ENCODE data around the gene OR10J5.
"Not testable (repeated sequence)": the region's sequence is repeated elsewhere in the genome, so short reads cannot be mapped to it uniquely, and the experiment has no call there.

Gene OR10J5, protein sequence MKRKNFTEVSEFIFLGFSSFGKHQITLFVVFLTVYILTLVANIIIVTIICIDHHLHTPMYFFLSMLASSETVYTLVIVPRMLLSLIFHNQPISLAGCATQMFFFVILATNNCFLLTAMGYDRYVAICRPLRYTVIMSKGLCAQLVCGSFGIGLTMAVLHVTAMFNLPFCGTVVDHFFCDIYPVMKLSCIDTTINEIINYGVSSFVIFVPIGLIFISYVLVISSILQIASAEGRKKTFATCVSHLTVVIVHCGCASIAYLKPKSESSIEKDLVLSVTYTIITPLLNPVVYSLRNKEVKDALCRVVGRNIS

DNA sequence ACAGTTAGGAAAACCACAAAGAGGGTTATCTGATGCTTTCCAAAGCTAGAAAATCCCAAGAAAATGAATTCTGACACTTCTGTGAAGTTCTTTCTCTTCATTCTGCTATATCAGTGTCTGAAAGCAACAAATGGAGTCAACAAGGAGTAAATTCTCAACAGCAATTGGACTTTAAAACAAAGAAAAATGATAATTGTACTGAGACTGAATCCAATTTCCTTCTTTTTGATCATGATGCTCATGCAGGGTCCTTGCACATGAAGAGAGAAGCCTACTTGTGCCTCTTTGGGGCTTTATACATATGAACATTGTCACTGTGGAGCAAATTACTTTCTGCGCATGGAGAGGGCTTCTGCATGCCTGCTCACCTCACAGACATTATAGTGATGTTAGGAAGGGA, at the start of gene OR10J5:
TSS of gene OR10J5 (minus strand) at position 101 of the 400 bp plus-strand sequence. CDS start at position 101, 0 bp downstream.
- no peak for DNase-seq

DNA sequence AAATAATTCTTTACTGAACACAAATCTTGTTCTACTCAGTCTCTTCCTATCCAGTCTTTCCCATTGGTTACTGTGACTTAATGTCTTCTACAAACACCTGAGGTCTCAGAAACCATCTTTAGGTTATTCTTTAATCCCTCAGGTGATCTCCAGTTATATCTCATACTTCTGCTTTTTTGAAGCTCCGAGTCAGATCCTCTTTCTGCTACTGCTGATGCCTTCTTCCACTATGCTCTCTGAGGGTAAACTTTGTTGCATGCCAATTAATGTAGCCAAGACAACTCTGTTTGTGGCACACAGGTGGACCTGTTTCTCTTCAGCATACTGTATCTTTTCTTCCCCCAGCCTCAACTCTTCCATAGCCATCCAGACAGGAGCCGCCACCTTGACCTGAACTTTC, 48.7 kb upstream of the OR10J5 start:
- DNase-seq, result no peak

DNA sequence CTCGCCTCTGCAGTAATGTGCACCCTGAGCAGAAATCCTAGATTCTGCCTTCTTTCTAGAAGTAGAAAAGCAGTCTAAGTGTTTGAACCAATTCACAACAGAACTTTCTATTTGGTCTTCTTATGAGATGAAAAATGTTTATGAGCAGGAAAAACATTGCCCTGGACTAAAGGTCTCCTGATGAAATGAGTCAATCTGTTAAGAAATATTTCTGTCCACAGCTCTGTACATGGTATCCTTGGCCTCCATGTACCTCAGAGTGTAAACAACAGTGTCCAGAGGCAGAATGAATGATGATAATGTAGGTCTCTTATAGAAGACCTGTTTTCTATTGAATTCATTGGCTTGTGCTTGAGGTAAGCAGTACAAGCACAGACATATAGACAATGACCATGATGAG, 45.6 kb upstream of the OR10J5 start:
- no peak for DNase-seq

DNA sequence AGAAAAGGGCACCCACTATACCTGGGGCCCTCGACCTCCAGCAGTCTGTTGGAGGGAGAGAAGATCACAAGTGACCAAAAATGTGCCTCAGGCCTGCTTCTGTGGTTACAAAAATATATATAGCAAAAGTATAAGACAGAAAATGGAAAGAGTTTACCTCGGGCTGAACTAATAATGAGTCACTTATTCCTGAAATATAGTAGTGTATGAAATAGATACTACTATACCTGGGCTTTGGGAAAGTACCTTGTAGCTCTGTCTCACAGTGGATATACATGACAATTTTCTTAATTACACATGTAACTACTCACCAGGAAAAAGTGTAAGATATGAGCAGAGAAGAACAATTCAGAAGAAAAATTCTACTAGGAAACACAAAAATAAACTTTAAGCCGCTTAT, 44.5 kb upstream of the OR10J5 start:
- DNase-seq, result no peak

DNA sequence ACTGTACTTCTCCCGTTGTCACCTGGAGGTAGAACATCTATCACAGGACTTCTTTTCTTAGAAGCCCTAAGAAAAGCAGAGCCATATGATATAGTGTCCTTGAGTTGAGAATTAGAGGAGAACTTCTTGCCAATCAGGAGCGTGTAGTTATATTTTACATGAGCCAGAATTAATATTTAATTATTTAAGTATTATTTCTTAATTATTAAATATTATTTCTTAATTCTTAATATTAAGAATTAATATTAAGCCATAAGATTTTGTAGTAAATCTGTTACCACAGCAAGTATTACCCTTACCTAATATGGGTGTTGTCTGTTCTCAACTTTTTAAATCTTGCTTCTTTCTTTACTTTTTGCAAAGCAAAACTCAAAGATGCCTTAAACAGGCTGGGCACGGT, 41.6 kb upstream of the OR10J5 start:
- DNase-seq, result no peak

DNA sequence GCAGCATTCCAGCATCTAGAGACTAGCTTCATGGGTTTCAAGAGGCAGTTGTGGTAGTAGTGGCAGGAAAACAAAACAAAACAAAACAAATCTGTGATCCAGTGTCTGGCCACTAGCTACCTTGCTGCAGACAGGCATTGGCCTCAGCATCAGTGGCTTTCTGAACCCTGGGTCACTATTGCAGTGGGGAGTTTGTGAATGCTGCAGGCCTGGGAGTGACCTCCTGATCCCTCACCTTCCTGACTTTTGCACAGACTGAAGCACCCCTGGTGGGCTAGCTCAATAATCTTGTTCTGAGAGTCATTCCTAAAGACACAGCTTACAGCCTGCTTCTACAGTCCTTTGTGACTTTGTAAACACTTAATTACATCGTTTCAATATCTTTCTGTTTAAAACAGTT, 26.9 kb upstream of the OR10J5 start:
- no peak for DNase-seq

DNA sequence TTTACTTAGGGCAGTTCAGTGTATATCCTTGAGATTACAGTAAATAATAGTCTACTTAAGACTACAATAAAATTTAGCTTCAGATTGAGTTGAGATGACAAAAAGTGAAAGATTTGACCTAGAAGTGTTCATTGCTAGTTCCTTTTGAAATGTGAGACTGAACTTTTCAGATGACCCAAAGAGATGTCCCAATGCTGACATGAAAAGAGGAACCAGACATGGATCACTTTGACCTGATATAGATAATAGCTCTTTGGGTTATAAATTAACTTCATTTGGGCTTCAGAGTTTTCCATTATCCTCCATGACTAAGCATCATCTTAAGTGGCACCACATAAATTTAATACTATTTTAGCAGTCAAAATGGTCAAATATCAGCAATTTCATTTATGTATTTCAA, 25.7 kb upstream of the OR10J5 start:
- DNase-seq, result no peak

DNA sequence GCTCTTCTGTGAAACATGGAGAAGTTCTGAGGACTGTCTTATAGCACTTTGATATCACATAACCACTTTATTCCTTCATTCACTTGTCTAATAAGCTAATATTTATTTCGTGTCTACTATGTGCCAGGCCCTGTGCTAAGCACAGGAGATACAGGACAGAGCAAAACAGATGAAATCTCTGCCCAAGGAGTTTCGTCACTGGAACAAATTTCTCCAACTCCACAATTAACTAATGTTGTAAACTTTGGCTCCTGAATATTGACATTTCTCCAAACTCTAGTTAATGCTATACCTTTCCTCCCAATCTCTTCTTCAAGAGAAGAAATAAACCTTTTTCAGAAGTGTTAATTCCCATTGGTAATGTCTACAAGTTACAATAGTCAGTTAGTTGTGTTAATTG, 24.8 kb upstream of the OR10J5 start:
- DNase-seq, result no peak

DNA sequence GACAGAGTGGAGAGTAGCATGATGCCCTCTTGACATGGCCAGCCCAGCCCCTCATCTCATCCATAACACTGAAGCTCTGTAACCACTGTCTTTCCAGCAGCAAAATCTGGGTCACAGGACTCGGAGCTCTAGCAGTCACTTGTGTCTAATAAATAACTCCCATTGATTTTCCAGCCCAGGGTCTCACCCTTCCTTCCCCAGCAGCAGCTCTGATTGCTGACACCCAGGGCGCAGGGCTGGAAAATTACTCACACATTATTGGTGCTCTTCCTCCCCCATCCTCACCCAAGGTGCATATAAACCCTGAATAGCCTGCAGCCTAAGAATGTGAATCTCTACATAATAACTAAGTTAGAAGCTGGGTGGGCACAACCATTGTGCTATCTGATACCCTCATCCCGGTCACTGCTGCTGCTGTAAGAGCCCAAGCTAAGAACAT, 21.1 kb upstream of the OR10J5 start:
- no peak for DNase-seq

DNA sequence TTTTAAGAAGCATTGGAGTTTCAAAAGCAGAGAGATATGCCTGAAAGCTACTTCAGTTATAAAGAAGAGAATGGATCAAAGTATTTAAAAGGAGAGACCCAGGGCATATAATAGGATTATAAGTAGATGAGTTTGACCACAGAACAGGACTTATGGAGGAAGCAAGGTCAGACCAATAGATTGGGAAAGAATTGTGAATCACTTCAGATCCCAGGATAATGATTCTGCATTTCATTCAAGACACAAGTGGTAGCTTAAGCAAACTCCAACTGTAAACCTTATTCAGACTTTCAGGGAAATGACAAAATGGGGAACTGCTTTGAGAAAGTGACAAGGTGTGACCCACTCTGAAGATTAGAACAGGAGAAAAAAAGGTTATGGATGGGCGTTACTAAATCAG, 18.9 kb upstream of the OR10J5 start:
- DNase-seq, result no peak

DNA sequence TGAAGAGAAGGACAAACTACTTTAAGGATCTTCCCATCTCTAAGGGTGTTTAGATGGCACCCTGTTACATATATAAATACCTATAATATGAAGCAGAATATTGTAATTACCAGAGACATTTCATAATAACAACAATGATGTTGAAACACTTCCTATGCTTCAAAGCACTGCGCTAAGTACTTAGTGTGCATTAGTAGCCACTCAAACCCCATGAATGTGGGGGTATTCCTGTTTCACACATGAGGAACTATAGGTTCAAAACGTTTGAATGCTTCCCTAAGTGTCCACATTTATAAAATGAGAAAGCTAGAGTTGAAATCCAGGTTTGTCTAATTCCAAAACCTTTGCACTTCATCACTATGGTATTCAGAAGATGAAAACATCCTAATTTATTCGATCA, 18.5 kb upstream of the OR10J5 start:
- no peak for DNase-seq

DNA sequence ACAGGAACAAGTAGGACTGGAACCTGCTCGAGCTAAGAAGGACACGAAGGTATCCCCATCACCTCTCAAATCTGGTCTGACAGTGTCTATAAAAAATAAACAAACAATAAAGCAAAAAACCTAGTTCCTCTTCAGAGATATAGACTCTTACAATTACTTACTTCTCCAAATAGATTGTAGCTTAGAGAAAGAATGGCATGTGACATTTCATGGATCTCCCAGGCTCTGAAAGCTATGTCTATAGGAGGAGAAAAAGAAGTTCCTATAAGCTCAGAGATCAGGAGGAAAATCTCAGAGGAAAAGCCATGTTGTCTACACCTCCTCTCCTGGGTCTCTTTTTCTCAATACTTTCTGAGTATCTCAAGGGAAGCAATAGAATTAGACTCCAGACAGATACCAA, 12.3 kb upstream of the OR10J5 start:
- no peak for DNase-seq

DNA sequence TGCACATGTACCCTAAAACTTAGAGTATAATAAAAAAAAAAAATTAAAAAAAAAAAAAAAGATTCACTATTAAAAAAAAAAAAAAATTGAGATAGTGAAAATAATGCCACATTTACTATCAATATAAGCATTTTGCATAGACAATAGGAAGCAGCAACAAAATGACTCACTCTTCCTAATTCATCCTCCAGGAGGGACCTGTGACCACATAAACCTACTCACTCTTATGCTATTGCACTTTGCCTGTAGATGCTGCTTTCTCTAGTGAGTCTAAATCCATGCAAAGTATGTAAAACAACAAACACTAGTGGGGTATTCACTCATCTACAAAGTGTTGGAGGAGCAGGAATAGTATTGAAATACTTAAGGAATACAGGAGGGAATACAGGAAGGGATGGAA, 2.9 kb downstream of the OR10J5 start:
- DNase-seq, result no peak

DNA sequence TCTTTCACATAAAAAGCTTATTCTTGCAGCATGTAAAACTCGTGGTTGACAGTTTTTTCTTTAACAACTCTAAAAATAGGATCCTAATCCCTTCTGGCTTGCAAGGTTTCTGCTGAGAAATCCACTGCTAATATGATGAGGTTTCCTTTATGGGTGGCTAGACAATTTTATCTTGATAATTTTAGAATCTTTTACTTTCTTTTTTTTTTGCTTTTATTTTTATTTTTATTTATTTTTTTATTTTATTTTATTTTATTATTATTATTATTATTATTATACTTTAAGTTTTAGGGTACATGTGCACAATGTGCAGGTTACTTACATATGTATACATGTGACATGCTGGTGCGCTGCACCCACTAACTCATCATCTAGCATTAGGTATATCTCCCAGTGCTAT, 11.0 kb downstream of the OR10J5 start:
- DNase-seq, result not testable (repeated sequence)

DNA sequence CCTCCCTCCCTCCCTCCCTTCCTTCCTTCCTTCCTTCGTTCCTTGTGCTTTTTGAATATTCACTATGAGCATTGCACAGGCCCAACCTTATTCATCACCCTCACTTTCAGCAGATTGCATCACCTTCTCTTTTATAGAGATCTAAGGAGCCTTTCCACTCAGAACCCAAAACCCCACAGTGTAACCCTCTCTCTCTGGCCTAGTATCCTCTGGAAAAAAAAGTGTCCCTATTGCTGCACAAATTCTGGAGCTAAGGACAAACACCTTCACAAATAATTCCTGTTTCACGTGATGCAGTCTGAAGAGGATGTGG, 25.6 kb downstream of the OR10J5 start:
- no peak for DNase-seq

DNA sequence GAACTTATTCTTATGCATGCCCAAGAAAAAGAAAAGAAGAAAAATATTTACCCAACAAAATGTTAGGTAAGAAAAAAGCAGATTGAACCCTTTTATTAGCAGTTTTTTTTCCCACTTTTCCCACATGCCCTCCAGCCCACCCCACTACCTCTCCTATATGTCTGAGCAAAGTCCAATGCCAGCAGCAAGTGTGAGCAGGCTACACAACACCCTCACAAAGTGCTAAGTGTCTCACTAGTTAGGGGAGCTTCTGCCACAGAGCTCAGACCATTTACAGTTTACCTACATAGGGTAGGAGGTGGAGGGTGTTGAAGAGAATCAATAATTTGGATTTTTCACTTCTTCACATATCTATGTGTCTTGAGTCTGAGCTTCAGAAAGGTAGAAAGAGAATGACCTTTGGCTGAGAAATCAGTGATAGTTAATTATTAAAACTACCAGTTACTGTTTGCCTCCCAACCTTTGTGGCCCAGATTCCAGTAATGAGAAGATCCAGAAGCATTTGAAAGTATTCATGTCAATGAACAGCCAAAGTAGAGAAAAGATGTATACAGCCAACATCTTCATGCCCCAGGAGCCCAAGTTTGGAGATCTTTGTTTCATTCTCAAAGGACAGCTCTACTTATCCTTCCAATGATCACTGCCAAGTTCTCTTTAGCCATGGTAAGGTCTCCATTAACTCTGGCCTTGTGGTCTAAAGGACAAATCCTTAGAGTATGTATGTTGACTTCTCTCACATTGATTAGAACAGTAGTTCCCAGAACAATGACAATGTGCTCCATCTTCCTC, 26.2 kb downstream of the OR10J5 start:
- DNase-seq, result no peak

DNA sequence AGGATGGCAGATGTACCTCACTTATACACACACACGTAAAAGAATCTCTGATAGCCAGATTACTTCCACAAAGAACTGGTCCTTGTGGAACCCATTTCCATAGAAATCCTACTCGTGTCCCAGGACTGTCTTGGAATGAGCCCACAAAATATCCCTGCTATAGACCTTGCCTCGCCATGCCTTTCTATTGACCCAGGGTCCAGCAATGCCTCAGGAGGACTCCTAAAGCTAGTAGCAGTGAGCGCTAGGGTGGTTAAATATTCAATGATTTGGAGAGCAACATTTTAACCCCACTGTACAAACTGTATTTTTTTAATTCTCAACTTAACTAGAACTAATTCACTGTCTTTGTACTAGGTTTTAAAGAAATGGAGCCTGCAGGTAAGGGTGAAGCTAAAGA, 26.9 kb downstream of the OR10J5 start:
- DNase-seq, result no peak

DNA sequence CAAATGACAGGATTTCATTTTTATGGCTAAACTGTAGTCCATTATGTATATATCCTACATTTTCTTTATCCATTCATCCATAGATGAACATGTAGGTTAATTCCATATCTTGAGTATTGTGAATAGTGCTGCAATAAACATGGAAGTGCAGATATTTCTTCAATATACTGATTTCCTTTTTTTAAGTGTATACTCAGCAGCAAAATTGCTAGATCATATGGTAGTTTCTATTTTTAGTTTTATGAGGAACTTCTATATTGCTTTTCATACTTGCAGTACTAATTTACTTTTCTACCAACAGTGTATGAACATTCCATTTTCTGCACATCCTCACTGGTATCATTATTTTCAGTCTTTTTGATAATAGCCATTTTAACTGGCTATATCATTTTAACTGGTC, 30.1 kb downstream of the OR10J5 start:
- no peak for DNase-seq

DNA sequence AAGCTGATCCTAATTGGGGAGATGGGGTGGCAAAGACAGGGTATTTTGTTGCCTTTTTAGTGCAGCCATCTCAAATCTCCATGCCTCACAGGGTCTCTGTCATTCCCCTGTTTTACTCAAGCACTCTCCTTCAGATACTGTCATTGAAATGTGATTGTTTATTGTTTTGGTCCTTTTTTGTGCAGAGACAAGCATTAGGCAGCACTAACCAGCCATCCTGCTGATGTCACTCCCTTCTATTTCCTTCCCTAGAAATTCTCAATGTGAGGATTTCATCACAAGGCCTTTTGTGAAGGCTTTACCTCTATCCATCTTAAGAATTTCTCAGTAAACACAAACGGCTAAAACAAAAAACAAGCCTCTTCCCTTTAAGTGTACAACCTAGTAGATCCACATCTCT, 34.7 kb downstream of the OR10J5 start:
- DNase-seq, result no peak

DNA sequence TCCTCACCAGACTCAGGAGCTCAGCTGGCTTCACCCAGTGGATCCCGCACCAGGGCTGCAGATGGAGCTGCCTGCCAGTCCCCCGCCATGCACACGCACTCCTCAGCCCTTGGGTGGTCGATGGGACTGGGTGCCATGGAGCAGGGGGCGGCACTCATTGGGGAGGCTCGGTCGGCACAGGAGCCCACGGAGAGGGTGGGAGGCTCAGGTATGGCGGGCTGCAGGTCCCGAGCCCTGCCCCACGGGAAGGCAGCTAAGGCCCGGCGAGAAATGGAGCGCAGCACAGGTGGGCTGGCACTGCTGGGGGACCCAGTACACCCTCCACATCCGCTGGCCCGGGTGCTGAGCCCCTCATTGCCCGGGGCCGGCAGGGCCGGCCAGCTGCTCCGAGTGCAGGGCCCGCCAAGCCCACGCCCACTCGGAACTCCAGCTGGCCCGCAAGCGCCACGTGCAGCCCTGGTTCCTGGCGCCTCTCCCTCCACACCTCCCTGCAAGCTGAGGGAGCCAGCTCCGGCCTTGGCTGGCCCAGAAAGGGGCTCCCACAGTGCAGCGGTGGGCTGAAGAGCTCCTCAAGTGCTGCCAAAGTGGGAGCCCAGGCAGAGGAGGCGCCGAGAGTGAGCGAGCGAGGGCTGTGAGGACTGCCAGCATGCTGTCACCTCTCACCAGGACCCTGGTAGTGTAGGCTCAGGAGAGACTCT, 41.1 kb downstream of the OR10J5 start:
- not testable (repeated sequence) for DNase-seq

DNA sequence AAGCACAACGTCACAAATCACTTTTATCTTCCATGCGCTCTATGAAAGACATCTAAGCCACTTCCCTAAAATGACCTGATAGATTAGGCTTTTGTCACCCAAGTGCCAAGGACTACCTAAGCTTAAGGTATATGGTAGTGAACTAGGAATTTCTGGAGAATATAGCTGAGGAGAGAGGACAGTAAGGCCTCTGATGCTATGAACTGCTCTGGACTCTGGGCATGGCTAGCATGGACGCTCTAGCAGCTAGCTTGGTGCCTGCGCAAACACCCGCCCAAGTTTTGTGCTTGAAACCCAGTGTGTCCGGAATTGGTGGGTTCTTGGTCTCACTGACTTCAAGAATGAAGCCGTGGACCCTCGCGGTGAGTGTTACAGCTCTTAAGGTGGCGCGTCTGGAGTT, 42.5 kb downstream of the OR10J5 start:
- DNase-seq, result no peak

DNA sequence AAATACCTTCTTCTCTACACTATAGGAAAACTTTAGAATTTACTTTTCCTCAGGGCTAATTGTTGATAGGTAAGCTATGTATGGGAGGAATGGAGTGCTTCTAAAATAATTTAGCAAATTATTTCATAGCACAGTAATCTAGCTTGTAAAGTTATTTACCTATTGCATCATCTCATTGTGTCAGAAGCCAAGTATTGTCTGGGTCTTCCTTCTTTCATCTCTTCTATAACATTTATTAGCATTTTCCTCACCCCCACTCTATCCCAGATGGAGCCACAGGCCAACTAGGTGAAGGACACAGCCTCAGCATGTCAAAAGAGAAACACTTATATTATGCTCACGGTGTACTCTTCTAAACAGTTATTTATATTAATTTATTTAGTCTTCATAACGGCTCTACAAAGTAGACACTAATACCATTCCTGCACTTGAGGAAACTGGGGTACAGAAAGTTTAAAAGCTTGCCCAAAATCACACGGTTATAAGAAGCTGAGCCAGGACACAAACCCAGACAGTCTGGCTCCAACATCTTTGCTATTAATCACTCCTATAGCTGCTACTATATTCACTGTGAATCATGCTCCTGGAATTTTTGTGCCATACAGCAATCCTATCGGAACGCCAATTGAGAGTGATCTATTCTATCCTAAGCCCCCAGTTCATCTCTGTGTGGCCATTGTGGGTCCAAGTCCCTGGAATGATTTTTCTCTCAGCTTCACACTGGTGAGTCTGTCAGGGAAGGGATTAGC, 43.1 kb downstream of the OR10J5 start:
- DNase-seq, result no peak

All from cerebellar nuclear complex (tissue), 1 donor.